GM12892 (cell line): ENCODE data around the gene DAPK1.

Experiments used
- POLR2A ChIP-seq: IDR thresholded peaks from 2 replicates; pipeline ENCODE4 v1.6.1; 2011; ENCODE audit warnings: low read depth, low read length, control low read depth
- POLR2AphosphoS5 ChIP-seq: IDR thresholded peaks from 2 replicates; pipeline ENCODE4 v1.6.1; 2011; ENCODE audit warnings: low read depth, low read length, control low read depth

DNA sequence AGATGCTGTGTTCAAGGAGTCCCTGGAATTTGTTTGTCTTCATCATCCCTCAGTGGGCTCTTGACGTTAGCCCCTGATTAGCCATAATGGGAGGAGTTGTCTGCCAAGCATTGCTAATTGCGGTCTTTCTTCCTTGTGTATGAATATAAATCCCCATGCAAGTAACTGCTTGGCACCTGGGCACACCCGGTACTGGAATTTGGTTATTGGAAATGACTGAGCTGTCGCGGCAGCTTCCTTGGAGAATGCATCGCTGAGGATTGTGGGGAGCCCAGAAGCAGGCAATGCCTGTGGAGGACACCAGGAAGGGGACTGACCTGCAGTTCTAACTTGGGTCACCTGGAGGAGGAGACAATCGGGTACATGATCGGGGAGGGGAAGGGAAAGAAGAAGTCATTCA lies 174.9 kb downstream of the DAPK1 start:
- TF ChIP-seq POLR2AphosphoS5 (no peak), POLR2A (no peak)
